HG03139 (cell line): Measurements from ENCODE around the gene DPY19L3.
"Not testable (repeated sequence)": the region's sequence is repeated elsewhere in the genome, so short reads cannot be mapped to it uniquely, and the experiment has no call there.

Experiments
- ATAC-seq: cut with Tn5 transposase; IDR thresholded peaks from one replicate; pipeline ENCODE4 v1.9.1; 2021; ENCODE audit not compliant: unreplicated experiment

The DPY19L3 gene

GRCh38 chr19:32405431-32406160 lies at the start of gene DPY19L3:
TSS of gene DPY19L3 (plus strand) at chr19:32405770. CDS start at chr19:32408254, 2,484 bp downstream.
- ATAC-seq = peak; percentile 93

GRCh38 chr19:32357720-32358119 lies 47.9 kb upstream of the DPY19L3 start:
- no peak for ATAC-seq

- no peak for ATAC-seq
Measured at GRCh38 chr19:32358321-32358720, 47.2 kb upstream of the DPY19L3 start.

- no peak for ATAC-seq
Measured at GRCh38 chr19:32359581-32359980, 46.0 kb upstream of the DPY19L3 start.

GRCh38 chr19:32361574-32362317 lies 43.8 kb upstream of the DPY19L3 start:
- no peak for ATAC-seq

GRCh38 chr19:32362318-32362691 lies 43.3 kb upstream of the DPY19L3 start:
- no peak for ATAC-seq

- ATAC-seq = no peak
Measured at GRCh38 chr19:32363175-32363574, 42.4 kb upstream of the DPY19L3 start.

GRCh38 chr19:32363632-32364031 lies 41.9 kb upstream of the DPY19L3 start:
- ATAC-seq = no peak

GRCh38 chr19:32364040-32364439 lies 41.5 kb upstream of the DPY19L3 start:
- ATAC-seq = no peak

- no peak for ATAC-seq
Measured at GRCh38 chr19:32367063-32367462, 38.5 kb upstream of the DPY19L3 start.

- no peak for ATAC-seq
Measured at GRCh38 chr19:32367948-32368536, 37.5 kb upstream of the DPY19L3 start.

GRCh38 chr19:32368787-32369186 lies 36.8 kb upstream of the DPY19L3 start:
- no peak for ATAC-seq

GRCh38 chr19:32372726-32373517 lies 32.6 kb upstream of the DPY19L3 start:
- ATAC-seq = no peak

- no peak for ATAC-seq
Measured at GRCh38 chr19:32373585-32374295, 31.8 kb upstream of the DPY19L3 start.

GRCh38 chr19:32374362-32374761 lies 31.2 kb upstream of the DPY19L3 start:
- not testable (repeated sequence) for ATAC-seq

- ATAC-seq = not testable (repeated sequence)
Measured at GRCh38 chr19:32377088-32377487, 28.5 kb upstream of the DPY19L3 start.

- ATAC-seq = no peak
Measured at GRCh38 chr19:32380269-32380668, 25.3 kb upstream of the DPY19L3 start.

- ATAC-seq = no peak
Measured at GRCh38 chr19:32387701-32388392, 17.7 kb upstream of the DPY19L3 start.

GRCh38 chr19:32388393-32388855 lies 17.1 kb upstream of the DPY19L3 start:
- no peak for ATAC-seq

- no peak for ATAC-seq
Measured at GRCh38 chr19:32392901-32393300, 12.7 kb upstream of the DPY19L3 start.
